OCI-M1 (cell line): ENCODE results near the gene TRIM46.
A peak's percentile ranks its signal among the peaks of the same experiment; 100 is the strongest.
"Not testable (repeated sequence)": the region's sequence is repeated elsewhere in the genome, so short reads cannot be mapped to it uniquely, and the experiment has no call there.

Source experiments
- DNase-seq: peaks from one replicate; lab custom pipeline; 2025; lab: John Stamatoyannopoulos, UW

The TRIM46 gene

DNA sequence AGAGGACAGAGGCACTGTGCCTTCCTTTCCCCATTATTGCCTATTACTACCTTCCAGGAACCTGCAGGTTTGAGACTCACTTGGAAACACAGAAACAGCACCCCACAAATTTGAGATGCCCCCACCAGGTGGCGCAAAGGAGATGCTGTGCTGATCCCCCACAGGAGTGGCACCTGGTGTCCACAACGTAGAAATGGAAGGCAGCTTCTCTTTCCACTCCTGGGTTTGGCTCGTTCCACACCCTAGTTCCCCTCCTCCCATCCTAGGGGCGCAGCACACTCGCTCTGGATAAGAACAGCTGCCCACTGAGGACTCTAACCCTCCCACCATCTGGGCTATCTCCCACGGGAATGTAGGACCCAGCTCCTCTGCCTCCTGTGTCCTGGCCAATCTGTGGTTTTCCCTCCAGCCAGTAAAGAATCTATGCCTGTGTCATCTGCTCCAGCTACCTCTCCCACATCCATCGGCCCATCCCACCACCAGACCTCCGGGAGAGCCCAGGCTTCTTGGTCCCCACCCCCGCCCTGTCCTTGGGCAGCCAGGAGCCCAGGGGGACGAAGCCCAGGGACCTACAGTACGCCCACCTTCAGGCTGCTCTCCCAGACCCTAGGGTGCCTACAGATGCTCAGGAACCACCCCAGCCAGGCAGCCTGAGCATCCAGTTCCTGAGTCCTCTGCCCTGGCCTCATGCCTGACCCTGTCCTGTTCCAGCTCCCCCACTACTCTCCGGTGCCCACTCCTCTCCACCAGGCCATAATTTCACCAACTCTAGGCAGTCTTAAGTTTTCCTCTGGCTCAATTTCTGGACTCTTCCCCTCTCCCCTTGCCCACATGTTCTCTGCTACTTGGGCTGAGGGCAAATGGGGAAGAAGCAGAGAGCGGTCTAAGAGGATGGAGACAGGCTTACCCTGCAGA, 33.5 kb downstream of the TRIM46 start:
- DNase-seq: peak; percentile 93

DNA sequence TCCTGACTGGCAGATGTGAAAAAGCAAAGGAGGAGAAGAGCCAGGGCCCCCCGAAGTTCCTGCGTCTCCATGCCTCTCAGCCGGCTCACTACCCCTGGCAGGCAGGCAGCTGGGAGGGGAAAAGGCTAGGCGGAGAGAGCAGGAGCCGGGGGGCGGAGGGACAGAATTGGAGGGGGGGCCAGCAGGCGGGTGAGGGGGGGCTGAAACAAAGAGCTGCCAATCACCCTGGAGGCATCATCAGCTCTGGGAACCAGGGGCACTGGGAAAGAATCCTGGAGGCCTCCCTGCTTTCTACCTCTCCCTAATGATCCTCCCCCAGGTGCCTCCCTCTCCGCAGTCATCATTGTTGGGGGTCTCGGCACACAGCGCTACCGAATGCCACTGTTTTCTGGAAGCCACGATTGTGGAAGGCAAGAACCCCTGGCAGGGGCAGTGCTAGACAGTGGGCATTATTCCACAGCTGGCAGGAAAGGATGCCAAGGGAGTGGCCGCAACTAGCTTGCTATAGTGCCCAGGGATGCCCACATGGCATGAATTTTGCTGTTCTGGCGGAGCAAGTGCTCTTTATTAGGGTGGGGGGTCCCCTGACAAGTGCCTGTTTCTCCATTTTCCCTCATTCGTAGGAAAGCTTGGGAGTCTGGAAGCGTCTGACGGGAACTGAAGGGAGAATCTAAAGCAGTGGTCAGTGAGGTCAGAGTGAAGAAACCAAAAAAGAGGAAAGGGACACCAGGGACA, 34.3 kb downstream of the TRIM46 start, which contains the start of gene THBS3:
Gene THBS3 (minus strand): TSS at position 92 of the 735 bp plus-strand sequence. CDS start 21 bp downstream, at position 71.
- DNase-seq: no peak

GRCh38 chr1:155208541-155209311, 35.1 kb downstream of the TRIM46 start, which contains the start of gene MTX1:
Gene MTX1 (plus strand): TSS chr1:155208695. CDS start chr1:155208805, 110 bp downstream.
- DNase-seq: peak; percentile 92

GRCh38 chr1:155209312-155209721, 35.7 kb downstream of the TRIM46 start:
- DNase-seq: peak; percentile 67

DNA sequence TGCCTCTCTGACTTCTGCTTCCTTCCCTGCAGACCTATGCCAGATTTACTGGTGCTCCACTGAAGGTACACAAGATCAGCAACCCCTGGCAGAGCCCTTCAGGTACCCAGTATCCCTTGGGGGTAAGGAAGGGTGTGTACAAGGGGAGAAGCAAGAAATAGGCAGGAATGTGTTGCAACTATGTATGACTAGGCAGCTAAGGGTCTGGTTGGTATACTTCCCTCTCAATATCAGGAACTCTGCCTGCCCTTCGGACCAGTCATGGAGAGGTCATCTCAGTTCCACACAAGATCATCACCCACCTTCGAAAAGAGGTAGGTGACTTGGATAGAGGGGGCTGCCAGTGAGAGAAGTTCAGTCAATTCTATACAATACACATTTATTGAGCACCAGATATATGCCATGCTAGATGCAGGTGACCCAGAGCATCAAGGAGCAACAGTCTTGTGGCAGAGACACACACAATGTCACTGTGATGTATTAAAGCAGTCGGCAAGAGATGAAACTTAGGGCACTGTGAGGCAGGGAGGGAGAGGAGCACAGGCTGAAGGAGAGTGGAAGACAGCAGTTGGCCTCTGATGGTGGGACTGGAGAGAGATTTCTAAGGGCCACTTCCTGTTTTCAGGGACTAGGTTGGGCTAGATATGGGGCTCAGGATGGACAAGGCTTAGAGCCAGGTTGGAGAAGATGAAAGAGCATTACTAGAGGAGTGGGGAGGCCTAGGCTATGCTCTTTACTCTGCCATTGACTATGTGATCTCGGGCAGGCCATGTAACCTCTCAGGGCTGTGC, 36.9 kb downstream of the TRIM46 start:
- no peak for DNase-seq

GRCh38 chr1:155211381-155212050, 37.9 kb downstream of the TRIM46 start:
- DNase-seq: not testable (repeated sequence)

GRCh38 chr1:155212051-155212440, 38.4 kb downstream of the TRIM46 start:
- not testable (repeated sequence) for DNase-seq

GRCh38 chr1:155214702-155215101, 41.1 kb downstream of the TRIM46 start:
- DNase-seq: not testable (repeated sequence)

DNA sequence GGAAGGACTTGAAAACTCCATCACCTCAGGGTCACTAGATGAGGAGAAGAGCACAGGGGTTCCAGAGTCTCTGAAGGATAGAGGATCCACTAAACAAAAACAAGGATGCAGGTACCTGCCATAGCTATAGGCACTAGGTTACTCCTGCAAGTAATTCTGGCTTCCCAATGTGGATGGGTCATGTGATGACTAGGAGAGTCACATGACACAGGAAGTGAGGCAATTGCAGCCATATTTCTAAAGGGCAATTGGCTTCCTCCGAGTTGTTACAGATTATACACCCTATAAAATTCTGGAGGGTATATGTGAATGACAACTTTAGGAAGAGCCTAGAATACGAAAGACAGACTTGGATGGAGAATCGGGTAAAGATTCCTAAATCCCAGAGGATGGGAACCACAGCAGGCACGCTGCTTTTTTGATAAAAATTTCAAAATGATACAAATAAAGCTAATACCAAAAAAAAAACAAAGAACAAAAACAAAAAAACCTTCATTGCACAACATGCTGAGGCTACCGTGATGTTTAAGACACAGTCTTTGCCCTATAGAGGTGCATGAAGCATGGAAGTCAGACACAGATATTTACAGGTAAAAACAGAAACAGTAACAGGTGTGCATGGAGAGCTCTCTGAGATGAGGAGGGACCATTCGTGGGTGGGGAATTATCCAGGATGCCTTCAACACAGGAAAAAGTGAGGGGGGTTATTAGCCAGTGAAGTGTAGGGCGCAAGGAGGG, 45.4 kb downstream of the TRIM46 start:
- peak; percentile 78 for DNase-seq

GRCh38 chr1:155219592-155220031, 46.0 kb downstream of the TRIM46 start:
- DNase-seq: peak; percentile 76

DNA sequence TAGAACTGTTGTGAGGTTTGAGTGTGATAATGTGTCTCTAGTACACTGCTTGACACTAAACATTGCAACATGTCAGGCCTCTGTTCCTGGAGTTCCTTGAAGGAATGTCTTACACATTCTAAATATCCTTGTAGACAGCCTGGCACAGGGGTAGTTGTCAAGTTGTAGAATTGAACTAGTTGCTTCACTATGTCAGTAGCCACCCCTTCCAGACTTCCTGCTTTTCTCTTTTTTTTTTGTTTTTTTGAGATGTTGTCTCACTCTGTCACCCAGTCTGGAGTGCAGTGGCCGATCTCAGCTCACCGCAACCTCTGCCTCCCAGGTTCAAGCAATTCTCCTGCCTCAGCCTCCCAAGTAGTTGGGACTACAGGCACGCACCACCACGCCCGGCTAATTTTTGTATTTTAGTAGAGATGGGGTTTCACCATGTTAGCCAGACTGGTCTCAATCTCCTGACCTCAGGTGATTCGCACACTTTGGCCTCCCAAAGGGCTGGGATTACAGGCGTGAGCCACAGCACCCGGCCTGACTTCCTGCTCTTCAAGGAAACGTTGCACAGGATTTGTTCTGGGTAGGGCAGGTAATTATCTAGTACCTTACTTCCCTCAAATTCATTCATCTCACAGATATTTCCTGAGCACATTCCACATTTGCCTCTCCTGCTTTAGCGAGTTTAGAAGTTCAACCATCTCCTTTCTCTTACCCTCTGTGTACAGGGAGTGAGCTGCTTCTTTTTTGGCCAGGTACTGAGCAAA, 46.7 kb downstream of the TRIM46 start:
- not testable (repeated sequence) for DNase-seq

- DNase-seq: peak; percentile 65
Observed at GRCh38 chr1:155223047-155223446, 49.4 kb downstream of the TRIM46 start.

DNA sequence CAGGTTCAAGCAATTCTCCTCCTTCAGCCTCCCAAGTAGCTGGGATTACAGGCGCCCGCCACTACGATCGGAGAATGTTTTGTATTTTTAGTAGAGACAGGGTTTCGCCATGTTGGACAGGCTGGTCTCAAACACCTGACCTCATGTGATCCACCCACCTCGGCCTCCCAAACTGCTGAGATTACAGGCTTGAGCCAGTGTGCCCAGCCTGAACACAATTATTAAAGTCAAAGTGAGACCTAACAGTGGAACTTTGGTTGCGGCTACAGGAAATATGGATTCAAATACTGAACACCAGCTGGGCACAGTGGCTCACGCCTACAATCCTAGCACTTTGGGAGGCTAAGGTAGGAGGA, 51.7 kb downstream of the TRIM46 start:
- not testable (repeated sequence) for DNase-seq

GRCh38 chr1:155226188-155226909, 52.7 kb downstream of the TRIM46 start:
- DNase-seq: peak; percentile 97

DNA sequence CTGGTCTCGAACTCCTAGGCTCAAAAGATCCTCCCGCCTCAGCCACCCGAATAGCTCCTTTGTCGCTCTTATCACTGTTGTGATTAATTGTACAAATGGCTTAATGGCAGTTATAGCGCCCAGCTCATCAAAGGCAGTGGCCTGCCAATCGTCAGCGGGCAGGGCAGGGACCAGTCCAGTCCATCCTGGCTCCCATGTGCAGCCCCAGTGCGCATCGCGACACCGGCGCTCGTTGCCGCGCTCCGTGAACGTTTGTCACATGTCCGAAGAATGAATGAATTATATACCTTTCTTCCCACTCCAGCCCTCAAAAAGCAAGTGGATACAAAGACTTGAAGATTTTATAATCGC, 53.2 kb downstream of the TRIM46 start:
- peak; percentile 95 for DNase-seq

DNA sequence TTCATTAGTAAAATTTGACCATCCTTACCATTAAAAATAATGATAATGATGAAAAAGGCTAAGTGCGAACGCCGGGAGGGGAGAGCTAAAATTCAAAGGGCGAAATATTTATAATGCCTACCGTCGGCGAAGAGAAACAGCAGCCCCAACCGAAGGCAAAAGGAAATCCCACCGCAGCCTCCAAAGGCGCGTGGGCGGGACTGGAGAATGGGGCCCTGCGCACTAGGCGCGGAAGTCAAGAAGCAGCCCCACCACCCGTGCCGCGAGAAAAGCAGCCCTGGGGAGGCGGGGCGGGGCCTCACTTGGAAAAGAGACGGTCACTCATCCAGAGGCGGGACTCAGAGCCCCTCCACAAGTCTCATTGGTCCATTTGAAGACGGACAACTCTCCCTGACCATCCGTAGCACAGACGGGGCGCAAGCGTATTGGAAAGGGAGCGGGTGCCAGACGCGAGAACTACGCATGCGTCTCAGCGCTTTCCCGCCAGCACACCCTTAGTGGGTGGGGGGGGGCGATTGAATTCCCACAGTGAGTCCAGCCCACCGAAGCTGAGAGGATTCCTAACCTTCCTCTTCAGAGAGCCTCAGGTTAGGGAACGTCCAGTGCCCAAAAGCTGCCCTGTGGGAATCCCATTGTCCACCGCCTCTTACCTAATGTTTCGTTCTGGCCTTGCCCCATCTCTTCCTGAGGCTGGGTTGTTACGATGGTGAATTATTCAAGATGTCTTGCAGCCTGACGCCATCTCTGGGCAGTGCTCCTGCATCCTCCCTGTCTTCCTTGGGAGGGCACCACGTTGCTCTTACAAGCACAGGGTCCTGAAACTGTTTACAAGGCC, 53.8 kb downstream of the TRIM46 start:
- DNase-seq: peak; percentile 100

DNA sequence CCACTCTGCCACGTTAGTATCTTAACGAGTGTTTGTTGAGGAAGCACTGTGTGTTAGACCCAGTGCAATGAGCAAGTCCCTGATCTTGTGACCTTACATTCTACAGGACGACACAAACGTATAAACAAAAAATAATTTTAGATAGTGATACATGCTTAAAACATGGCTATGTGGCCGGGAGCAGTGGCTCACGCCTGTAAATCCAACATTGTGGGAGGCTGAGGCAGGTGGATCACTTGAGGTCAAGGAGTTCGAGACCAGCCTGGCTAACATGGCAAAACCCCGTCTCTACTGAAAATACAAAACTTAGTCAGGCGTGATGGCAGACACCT, 54.4 kb downstream of the TRIM46 start:
- DNase-seq: no peak

DNA sequence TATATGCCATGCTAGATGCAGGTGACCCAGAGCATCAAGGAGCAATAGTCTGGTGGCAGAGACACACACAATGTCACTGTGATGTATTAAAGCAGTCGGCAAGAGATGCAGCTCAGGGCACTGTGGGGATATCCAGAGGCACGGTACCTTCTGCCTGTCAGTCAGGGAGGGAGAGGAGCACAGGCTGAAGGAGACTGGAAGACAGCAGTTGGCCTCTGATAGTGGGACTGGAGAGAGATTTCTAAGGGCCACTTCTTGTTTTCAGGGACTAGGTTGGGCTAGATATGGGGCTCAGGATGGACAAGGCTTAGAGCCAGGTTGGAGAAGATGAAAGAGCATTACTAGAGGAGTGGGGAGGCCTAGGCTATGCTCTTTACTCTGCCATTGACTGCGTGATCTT, 57.7 kb downstream of the TRIM46 start:
- not testable (repeated sequence) for DNase-seq
